K562 (cell line): Measurements from ENCODE around the gene ZMYND8.

Experiments used
- BHLHE40 ChIP-seq: IDR thresholded peaks from 2 replicates; pipeline ENCODE4 v1.6.1; 2011; ENCODE audit warnings: low read length, improper control_type of control experiment
- SIRT6 ChIP-seq: IDR thresholded peaks from one replicate; pipeline ENCODE4 v1.6.1; 2012; ENCODE audit warnings: low read depth, mild to moderate bottlenecking, control low read depth, inconsistent platforms, low read length, moderate library complexity
- TF ChIP-seq, protein P1 (sequence below): fragments of 450-650 bp; IDR thresholded peaks from 2 replicates; pipeline ENCODE4 v1.7.0; 2016; ENCODE audit warnings: borderline replicate concordance

DNA sequence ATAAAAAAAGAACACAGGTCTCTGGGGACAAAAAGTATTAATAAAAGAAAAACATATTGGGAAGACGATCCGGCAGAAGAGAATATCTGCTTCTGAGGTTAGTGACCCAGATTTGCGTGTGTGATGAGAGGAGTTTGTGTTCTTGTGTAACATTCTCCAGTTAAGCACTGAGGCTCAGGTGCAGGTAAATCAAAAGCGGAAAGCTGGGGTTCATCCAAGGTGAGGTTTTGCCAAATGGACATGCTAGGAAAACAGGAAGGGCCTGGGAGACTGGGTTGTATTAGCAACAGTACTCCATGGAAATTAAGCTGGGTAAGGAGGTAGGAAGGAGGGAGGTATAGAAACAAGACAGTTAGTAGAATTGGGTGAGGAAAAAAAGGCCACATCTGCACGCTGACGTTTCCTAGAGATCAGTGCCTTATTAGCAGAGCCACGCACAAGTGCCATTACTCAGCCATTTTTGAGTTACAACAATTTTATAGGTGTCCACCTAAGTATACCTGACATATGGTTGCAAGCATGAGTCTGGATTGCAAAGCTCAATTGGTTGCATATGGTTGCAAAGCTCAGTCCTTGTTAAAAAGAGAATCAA lies 139.6 kb downstream of the ZMYND8 start:
- TF ChIP-seq BHLHE40, result no peak
- TF ChIP-seq SIRT6, result no peak
- TF ChIP-seq, protein P1, sequence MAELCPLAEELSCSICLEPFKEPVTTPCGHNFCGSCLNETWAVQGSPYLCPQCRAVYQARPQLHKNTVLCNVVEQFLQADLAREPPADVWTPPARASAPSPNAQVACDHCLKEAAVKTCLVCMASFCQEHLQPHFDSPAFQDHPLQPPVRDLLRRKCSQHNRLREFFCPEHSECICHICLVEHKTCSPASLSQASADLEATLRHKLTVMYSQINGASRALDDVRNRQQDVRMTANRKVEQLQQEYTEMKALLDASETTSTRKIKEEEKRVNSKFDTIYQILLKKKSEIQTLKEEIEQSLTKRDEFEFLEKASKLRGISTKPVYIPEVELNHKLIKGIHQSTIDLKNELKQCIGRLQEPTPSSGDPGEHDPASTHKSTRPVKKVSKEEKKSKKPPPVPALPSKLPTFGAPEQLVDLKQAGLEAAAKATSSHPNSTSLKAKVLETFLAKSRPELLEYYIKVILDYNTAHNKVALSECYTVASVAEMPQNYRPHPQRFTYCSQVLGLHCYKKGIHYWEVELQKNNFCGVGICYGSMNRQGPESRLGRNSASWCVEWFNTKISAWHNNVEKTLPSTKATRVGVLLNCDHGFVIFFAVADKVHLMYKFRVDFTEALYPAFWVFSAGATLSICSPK, result no peak
